Thyroid gland (tissue), 4 donors: ENCODE results near the gene PITPNC1. TPM values are rescaled to one million over a fixed set of nuclear protein-coding genes. Genes with fewer than 3 reads are reported as not detected.

Experiments
- DNase-seq, 2 donors: peaks; one replicate each; pipeline ENCODE4 v3.0.0-alpha.2; 2019
- H3K27ac ChIP-seq, 3 donors: fragments of 200-600 bp; sonication (generic); 1 replicate in 2 of 3; 2 replicates in 1 of 3; pipeline ENCODE4 v1.5.1; 2016 to 2019; ENCODE audit warnings: mild to moderate bottlenecking in 1 of 3, moderate library complexity in 1 of 3
- H3K27me3 ChIP-seq: fragments of 200-600 bp; sonication (generic); one replicate; pipeline ENCODE4 v1.5.1; 2019
- H3K36me3 ChIP-seq, 2 donors: fragments of 200-600 bp; sonication (generic); one replicate each; pipeline ENCODE4 v1.5.1; 2016 to 2019
- H3K4me1 ChIP-seq, 2 donors: fragments of 200-600 bp; sonication (generic); one replicate each; pipeline ENCODE4 v1.5.1; 2017 to 2019
- H3K4me3 ChIP-seq, 3 donors: fragments of 200-600 bp; sonication (generic); replicated peaks in 1 of 3; 1 replicate in 2 of 3; 2 replicates in 1 of 3; pipeline ENCODE4 v1.5.1; 2016; ENCODE audit warnings: mild to moderate bottlenecking in 1 of 3
- H3K9me3 ChIP-seq: fragments of 200-600 bp; sonication (generic); one replicate; pipeline ENCODE4 v1.5.1; 2017
- POLR2A ChIP-seq, 2 donors: fragments of 450-650 bp; IDR thresholded peaks; one replicate each; pipeline ENCODE4 v1.6.1; 2017; ENCODE audit warnings: antibody characterized with exemption in 2 of 2, mild to moderate bottlenecking in 2 of 2, moderate library complexity in 1 of 2
- WGBS, 2 donors: methylation state at CpG; one replicate each; pipeline ENCODE4 v1.1.5; 2017; 5-methylcytosine and 5-hydroxymethylcytosine counted together
- intact Hi-C: fragments of 100-400 bp; cut with DNase I; formaldehyde crosslinking; loops from one replicate; pipeline ENCODE4 v1.15.1; 2023
- total RNA-seq, 4 donors: library from RNA; depleted of rRNA; stranded (reverse); fragments of >200 nt; gene quantifications; one replicate each; pipeline ENCODE4 v1.2.3, GENCODE V29; 2016
- TF ChIP-seq, protein P1 (sequence below), 6 experiments: fragments of 200-600 bp in 3 of 6; fragments of 450-650 bp in 3 of 6; sonication (generic) in 3 of 6; IDR thresholded peaks; one replicate each; pipeline ENCODE4 v1.5.1; 2016 to 2019; ENCODE audit warnings: antibody characterized with exemption in 6 of 6, mild to moderate bottlenecking in 2 of 6, inconsistent platforms in 1 of 6, moderate library complexity in 1 of 6

Gene PITPNC1
- total RNA-seq, 4 donors from 2014 or later = 3.6 to 14.2 (median 7.3) TPM

DNA sequence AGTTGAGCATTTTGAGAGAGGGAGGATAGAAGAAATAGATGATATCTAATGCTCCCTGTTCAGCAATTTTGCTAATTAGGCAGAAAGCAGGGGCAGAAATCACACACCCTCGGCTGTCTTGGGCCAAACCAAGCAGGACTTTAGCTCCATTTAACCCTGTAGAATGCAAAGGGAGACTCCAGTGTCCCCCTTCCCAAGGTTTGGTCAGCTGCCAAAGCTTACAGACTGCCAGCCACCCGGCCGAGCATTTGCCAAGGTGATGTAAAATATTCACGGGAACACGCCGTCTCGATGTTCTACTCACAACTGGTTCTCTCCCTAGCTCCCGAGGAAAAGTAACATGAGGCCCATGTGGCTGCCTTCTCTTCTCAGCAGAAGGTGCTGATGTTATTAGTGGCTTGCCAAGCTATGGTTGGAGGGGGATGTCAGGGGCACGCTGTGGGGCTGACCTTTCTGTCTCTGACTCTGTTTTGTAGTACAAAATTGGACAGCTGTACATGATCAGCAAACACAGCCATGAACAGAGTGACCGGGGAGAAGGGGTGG is 155.3 kb downstream of the PITPNC1 start:
- TF ChIP-seq, protein P1, sequence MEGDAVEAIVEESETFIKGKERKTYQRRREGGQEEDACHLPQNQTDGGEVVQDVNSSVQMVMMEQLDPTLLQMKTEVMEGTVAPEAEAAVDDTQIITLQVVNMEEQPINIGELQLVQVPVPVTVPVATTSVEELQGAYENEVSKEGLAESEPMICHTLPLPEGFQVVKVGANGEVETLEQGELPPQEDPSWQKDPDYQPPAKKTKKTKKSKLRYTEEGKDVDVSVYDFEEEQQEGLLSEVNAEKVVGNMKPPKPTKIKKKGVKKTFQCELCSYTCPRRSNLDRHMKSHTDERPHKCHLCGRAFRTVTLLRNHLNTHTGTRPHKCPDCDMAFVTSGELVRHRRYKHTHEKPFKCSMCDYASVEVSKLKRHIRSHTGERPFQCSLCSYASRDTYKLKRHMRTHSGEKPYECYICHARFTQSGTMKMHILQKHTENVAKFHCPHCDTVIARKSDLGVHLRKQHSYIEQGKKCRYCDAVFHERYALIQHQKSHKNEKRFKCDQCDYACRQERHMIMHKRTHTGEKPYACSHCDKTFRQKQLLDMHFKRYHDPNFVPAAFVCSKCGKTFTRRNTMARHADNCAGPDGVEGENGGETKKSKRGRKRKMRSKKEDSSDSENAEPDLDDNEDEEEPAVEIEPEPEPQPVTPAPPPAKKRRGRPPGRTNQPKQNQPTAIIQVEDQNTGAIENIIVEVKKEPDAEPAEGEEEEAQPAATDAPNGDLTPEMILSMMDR (IDR thresholded peaks at IDR 0.05) = no peak
- TF ChIP-seq POLR2A (IDR thresholded peaks at IDR 0.05) = no peak
- DNase-seq = peak; percentile 60 to 66
- Histone ChIP-seq H3K4me3 (no peak overlapping the region), H3K9me3 (no peaks in the 10 kb centered on the region), H3K4me1 (peaks cover 19 to 59% of the 10 kb centered on the region in 2 donors), H3K27me3 (no peaks in the 10 kb centered on the region), H3K36me3 (no peaks in the 10 kb centered on the region), H3K27ac (peak overlapping the region in 2 of 3 donors; percentile 9 to 82)
- WGBS, 2 donors = 38 to 54% methylated on average over 9 to 10 of the region's 10 CpGs
- intact Hi-C loops = no loop called here

GRCh38 chr17:67534941-67535340 is 157.9 kb downstream of the PITPNC1 start:
- no peak overlapping the region for H3K27ac ChIP-seq
- WGBS, 2 donors = 78 to 91% methylated on average over 3 of the region's 3 CpGs

GRCh38 chr17:67542219-67543114 is 165.4 kb downstream of the PITPNC1 start:
- intact Hi-C loops = no loop called here
- Histone ChIP-seq H3K4me1 (peaks cover 0 to 12% of the 10 kb centered on the region in 2 donors), H3K9me3 (no peaks in the 10 kb centered on the region), H3K27me3 (no peaks in the 10 kb centered on the region), H3K4me3 (no peak overlapping the region), H3K36me3 (no peaks in the 10 kb centered on the region), H3K27ac (no peak overlapping the region)
- WGBS, 2 donors = 86 to 92% methylated on average over 11 of the region's 11 CpGs
- DNase-seq = no peak
- no peak for TF ChIP-seq POLR2A (IDR thresholded peaks at IDR 0.05)
- TF ChIP-seq, protein P1 (IDR thresholded peaks at IDR 0.05) = no peak

More at GRCh38 chr17:67534941-67535340, 157.9 kb downstream of the PITPNC1 start:
- peaks cover 6 to 39% of the 10 kb centered on the region in 2 donors for H3K4me1 ChIP-seq
- TF ChIP-seq POLR2A (IDR thresholded peaks at IDR 0.05) = no peak
- no peaks in the 10 kb centered on the region for H3K36me3 ChIP-seq
- intact Hi-C loops = no loop called here
- DNase-seq = no peak
- no peak overlapping the region for H3K4me3 ChIP-seq
- no peaks in the 10 kb centered on the region for H3K9me3 ChIP-seq
- H3K27me3 ChIP-seq = no peaks in the 10 kb centered on the region

DNA sequence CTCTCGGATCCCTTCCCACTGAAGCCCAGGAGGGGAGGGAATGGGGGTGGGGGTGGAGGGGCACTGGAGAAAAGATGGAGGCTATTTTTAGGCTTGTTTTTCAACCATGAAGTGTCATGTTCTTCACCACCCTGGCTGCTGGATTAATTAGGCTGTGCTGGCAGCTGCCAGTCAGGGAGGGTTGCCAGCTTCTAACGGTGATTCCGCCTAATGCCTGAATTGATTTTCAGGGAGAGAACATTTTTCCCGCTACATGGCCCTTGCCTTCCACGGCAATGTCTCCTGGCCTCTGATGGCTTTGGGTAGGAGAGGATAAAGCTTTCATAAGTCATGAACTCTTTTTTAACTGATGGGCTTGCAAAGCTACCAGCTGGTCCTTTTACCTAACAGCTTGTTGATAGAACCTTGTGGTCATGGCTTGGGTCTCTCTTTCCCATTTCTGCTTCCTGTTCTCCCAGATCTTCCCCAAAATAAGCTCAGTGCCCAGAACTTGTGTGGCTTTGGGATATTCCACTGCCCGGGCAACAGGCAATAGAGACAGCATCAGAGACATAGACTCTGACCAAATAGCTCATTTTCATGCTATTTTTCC is 167.4 kb downstream of the PITPNC1 start:
- TF ChIP-seq POLR2A (IDR thresholded peaks at IDR 0.05) = no peak
- no peaks in the 10 kb centered on the region for H3K36me3 ChIP-seq
- 90 to 92% methylated on average over 6 of the region's 6 CpGs for WGBS, 2 donors
- intact Hi-C loops = no loop called here
- no peaks in the 10 kb centered on the region for H3K9me3 ChIP-seq
- no peaks in the 10 kb centered on the region for H3K27me3 ChIP-seq
- H3K4me1 ChIP-seq = peaks cover 0 to 17% of the 10 kb centered on the region in 2 donors
- DNase-seq = no peak
- H3K27ac ChIP-seq = no peak overlapping the region
- H3K4me3 ChIP-seq = no peak overlapping the region

- intact Hi-C loops = no loop called here
- 61 to 76% methylated on average over 8 to 11 of the region's 11 CpGs for WGBS, 2 donors
Observed at GRCh38 chr17:67546578-67547527, 169.8 kb downstream of the PITPNC1 start.

More at GRCh38 chr17:67546578-67547527, 169.8 kb downstream of the PITPNC1 start:
- Histone ChIP-seq H3K4me3 (no peak overlapping the region), H3K9me3 (no peaks in the 10 kb centered on the region), H3K27me3 (no peaks in the 10 kb centered on the region), H3K27ac (peak overlapping the region in 1 of 3 donors; percentile 15), H3K4me1 (peaks cover 0 to 18% of the 10 kb centered on the region in 2 donors), H3K36me3 (no peaks in the 10 kb centered on the region)
- peak; percentile 37 to 39 for DNase-seq
- no peak for TF ChIP-seq POLR2A (IDR thresholded peaks at IDR 0.05)
- TF ChIP-seq, protein P1 (IDR thresholded peaks at IDR 0.05) = no peak
